Adrenal gland (tissue), 12 donors: ENCODE results near the gene BTN2A1. TPM values are rescaled to one million over a fixed set of nuclear protein-coding genes. Genes with fewer than 3 reads are reported as not detected.
"Not testable (repeated sequence)": the region's sequence is repeated elsewhere in the genome, so short reads cannot be mapped to it uniquely, and the experiment has no call there.

ENCODE experiments used
- DNase-seq, 7 donors: peaks; one replicate each; pipeline ENCODE4 v3.0.0-alpha.2; 2019 to 2020
- H3K27ac ChIP-seq, 5 donors: fragments of 200-600 bp; sonication (generic) in 4 of 5; 1 replicate in 3 of 5; 2 replicates in 2 of 5; pipeline versions ENCODE4 v1.5.1 to v1.8.0; 2016 to 2020; ENCODE audit warnings: mild to moderate bottlenecking in 1 of 5
- H3K27me3 ChIP-seq: fragments of 200-600 bp; 2 replicates; pipeline ENCODE4 v1.8.0; 2021
- H3K36me3 ChIP-seq, 2 donors: fragments of 200-600 bp; replicated peaks in 1 of 2; 1 replicate in 1 of 2; 2 replicates in 1 of 2; pipeline versions ENCODE4 v1.5.1 to v1.8.0; 2018 to 2022
- H3K4me1 ChIP-seq, 2 donors: fragments of 200-600 bp; replicated peaks in 1 of 2; 1 replicate in 1 of 2; 2 replicates in 1 of 2; pipeline versions ENCODE4 v1.5.1 to v1.8.0; 2018 to 2021
- H3K4me3 ChIP-seq, 4 donors: fragments of 200-600 bp; sonication (generic) in 3 of 4; one replicate each; pipeline ENCODE4 v1.5.1; 2016 to 2018
- H3K9me3 ChIP-seq, 3 donors: fragments of 200-600 bp; sonication (generic) in 1 of 3; replicated peaks in 1 of 3; 1 replicate in 2 of 3; 2 replicates in 1 of 3; pipeline versions ENCODE4 v1.5.1 to v1.8.0; 2016 to 2021
- CTCF ChIP-seq, 6 experiments: fragments of 450-650 bp in 4 of 6; fragments of 200-600 bp in 2 of 6; sonication (generic) in 1 of 6; IDR thresholded peaks; 1 replicate in 5 of 6; 2 replicates in 1 of 6; pipeline versions ENCODE4 v1.5.1 to v1.8.0; 2016 to 2021; ENCODE audit warnings: antibody characterized with exemption in 6 of 6, mild to moderate bottlenecking in 2 of 6, moderate library complexity in 1 of 6
- POLR2A ChIP-seq, 2 donors: fragments of 450-650 bp; IDR thresholded peaks; one replicate each; pipeline ENCODE4 v1.6.1; 2017; ENCODE audit warnings: antibody characterized with exemption in 2 of 2, mild to moderate bottlenecking in 2 of 2, moderate library complexity in 1 of 2
- WGBS, 4 donors: extraction: QIAGEN DNeasy Blood & Tissue Kit in 2 of 4; methylation state at CpG; one replicate each; pipeline versions ENCODE4 v1.1.5 to v1.1.7; 2013 to 2017; 5-methylcytosine and 5-hydroxymethylcytosine counted together
- intact Hi-C, 2 donors: fragments of 100-400 bp; cut with DNase I; formaldehyde crosslinking; loops; one replicate each; pipeline versions ENCODE4 v1.14.1 to v1.15.0; 2022 to 2023
- polyA plus RNA-seq, 3 donors: library from polyadenylated mRNA; stranded (reverse); fragments of 200-250 nt in 2 of 3; fragments of 350-450 nt in 1 of 3; fragmentation: Illumina TruSeq in 1 of 3; extraction: RNeasy Lipid Tissue Mini Kit (QIAGEN cat#74804) in 1 of 3; gene quantifications; one replicate each; pipeline ENCODE4 v1.2.3, GENCODE V29; 2013 to 2014
- total RNA-seq, 9 donors: library from RNA; depleted of rRNA in 4 of 9; stranded (reverse); fragments of >200 nt in 4 of 9; fragments of 120-200 nt in 1 of 9; fragmentation: NEBNext Ultra II Directional in 1 of 9; extraction: Animal tissue kit (Norgen Biotek cat#: 25700) in 1 of 9; gene quantifications; one replicate each; pipeline versions ENCODE4 v1.1.0 to v1.2.4, GENCODE V29; 2013 to 2023
- donor health status: healthy with polysubstance abuse.
- donor health status: Bipolar disorder and iron deficiency.
- donor health status: DM: yes; HTN: yes; CAD: no.
- donor health status: DM: no; HTN: no; CAD: no.
- donor health status: DM: no; HTN: no; CAD: no.
- donor health status: DM: yes; HTN: yes; CAD: no.

Gene BTN2A1
- total and polyA plus RNA-seq, 12 donors = 11.4 to 52.0 (median 22.5) TPM

DNA sequence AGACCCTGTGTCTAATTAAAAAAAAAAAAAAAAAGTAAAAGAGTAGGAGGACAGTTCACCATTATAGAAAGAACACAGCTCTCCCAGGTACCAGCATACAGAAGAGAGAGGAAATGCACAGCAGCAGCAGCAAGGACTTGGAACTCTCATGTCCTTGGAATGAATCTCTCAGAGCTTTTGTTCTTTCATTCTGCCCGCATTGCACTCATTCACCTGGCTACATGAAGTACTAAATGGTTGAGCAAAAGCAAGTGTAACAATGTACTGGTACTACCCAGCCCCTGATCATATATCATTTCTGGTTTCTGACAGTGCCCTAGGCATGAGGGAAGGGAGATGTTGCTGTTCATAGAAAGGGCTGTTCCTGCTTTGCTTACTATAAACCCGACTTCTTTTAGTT, 29.5 kb upstream of the BTN2A1 start:
- TF ChIP-seq CTCF (IDR thresholded peaks at IDR 0.05) (no peak), POLR2A (IDR thresholded peaks at IDR 0.05) (no peak)
- intact Hi-C loops = no loop called here
- 83 to 94% (median 91%) methylated on average over 2 of the region's 2 CpGs for WGBS, 4 donors
- peaks cover 0 to 8% of the 10 kb centered on the region in 2 donors for H3K4me1 ChIP-seq
- H3K27me3 ChIP-seq = no peaks in the 10 kb centered on the region
- H3K36me3 ChIP-seq = peaks cover 0 to 40% of the 10 kb centered on the region in 2 donors
- H3K9me3 ChIP-seq = no peaks in the 10 kb centered on the region
- H3K27ac ChIP-seq = no peak overlapping the region
- no peak overlapping the region for H3K4me3 ChIP-seq
- DNase-seq = no peak

DNA sequence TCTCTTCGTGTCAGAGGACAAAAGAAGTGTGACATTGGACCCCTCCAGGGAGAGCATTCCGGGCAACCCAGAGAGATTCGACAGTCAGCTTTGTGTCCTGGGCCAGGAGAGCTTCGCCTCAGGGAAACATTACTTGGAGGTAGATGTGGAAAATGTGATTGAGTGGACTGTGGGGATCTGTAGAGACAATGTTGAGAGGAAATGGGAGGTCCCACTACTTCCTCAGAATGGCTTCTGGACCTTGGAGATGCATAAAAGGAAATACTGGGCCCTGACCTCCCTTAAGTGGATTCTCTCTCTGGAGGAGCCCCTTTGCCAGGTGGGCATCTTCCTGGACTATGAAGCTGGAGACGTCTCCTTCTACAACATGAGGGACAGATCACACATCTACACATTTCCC, 27.0 kb upstream of the BTN2A1 start:
- no peak overlapping the region for H3K27ac ChIP-seq
- H3K36me3 ChIP-seq = peaks cover 0 to 33% of the 10 kb centered on the region in 2 donors

DNA sequence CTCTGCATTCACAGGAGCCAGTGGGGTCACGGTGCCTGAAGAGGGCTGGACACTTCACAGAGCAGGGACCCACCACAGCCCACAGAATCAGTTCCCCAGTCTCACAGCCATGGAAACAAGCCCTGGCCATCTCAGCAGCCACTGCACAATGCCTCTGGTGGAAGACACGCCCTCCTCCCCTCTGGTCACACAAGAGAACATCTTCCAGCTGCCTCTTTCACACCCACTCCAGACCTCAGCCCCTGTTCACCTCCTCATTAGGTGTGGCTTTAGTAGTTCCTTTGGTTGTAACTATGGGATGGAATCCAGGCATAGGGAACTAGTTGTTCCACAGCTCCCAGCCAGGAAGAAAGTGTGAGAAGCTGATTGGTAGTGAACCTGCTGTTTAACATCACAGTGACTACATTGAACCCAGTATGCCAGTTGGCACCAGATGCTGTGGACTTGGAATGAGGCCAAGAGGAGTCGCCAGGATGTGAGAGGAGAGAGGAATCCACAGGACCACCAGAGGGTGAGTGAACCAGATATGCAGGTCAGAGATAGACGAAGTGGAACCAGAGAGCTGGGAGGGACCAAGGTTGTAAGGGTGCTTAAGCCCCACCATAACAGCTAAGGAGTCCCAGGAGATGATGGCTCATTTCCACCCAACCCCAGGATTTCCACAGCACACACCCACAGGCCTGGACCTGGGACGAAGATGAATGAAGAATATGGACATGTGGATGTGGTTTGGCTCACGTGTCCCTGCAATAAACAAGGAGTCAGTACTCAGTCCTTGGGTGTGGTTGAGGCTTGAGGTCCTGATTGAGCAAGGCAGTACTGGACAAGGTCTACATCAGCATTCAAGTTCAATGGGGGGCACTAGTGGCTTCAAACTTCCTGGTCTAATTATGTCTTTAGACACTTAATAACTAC, 26.2 kb upstream of the BTN2A1 start:
- Histone ChIP-seq H3K4me1 (no peaks in the 10 kb centered on the region), H3K4me3 (no peak overlapping the region), H3K27ac (no peak overlapping the region), H3K36me3 (peaks cover 0 to 27% of the 10 kb centered on the region in 2 donors), H3K9me3 (no peaks in the 10 kb centered on the region), H3K27me3 (no peaks in the 10 kb centered on the region)
- no peak for DNase-seq
- TF ChIP-seq CTCF (IDR thresholded peaks at IDR 0.05) = no peak
- TF ChIP-seq POLR2A (IDR thresholded peaks at IDR 0.05) = no peak
- 90 to 95% (median 93%) methylated on average over 6 of the region's 6 CpGs for WGBS, 4 donors
- intact Hi-C loops = no loop called here

More for the DNA sequence above, 27.0 kb upstream of the BTN2A1 start:
- Histone ChIP-seq H3K9me3 (no peaks in the 10 kb centered on the region), H3K27me3 (no peaks in the 10 kb centered on the region), H3K4me3 (no peak overlapping the region), H3K4me1 (no peaks in the 10 kb centered on the region)
- DNase-seq = no peak
- WGBS, 4 donors = 72 to 99% (median 85%) methylated on average over 5 of the region's 5 CpGs
- intact Hi-C loops = no loop called here
- TF ChIP-seq CTCF (IDR thresholded peaks at IDR 0.05) (no peak), POLR2A (IDR thresholded peaks at IDR 0.05) (no peak)

DNA sequence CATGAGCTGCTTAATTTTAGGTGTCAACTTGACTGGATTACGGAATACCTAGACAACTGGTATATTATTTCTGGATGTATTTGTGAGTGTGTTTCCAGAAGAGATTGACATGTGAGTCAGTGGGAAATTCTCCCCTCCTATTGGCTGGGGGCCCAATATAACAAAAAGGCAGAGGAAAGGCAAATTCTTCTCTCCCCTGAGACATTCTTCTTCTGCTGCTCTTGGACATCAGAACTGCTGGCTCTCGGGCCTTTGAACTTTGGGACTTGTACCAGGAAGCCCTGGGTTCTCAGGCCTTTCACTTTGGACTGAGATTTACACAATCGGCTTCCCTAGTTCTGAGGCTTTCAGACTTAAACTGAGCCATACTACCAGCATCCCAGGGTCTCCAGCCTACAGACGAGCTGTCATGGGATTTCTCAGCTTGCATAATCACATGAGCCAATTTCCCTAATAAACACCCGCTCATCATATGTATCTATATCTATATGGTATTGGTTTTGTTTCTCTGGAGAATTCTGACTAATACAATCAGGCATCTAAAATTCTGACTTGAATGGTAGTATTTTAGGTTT, 25.0 kb upstream of the BTN2A1 start:
- WGBS, 4 donors = 80 to 91% (median 88%) methylated on average over 5 of the region's 5 CpGs
- TF ChIP-seq CTCF (IDR thresholded peaks at IDR 0.05) (no peak), POLR2A (IDR thresholded peaks at IDR 0.05) (no peak)
- no peaks in the 10 kb centered on the region for H3K9me3 ChIP-seq
- peaks cover 0 to 24% of the 10 kb centered on the region in 2 donors for H3K36me3 ChIP-seq
- intact Hi-C loops = no loop called here
- no peaks in the 10 kb centered on the region for H3K27me3 ChIP-seq
- no peaks in the 10 kb centered on the region for H3K4me1 ChIP-seq
- no peak overlapping the region for H3K4me3 ChIP-seq
- H3K27ac ChIP-seq = no peak overlapping the region
- no peak for DNase-seq

- DNase-seq, H3K27me3 ChIP-seq, H3K27ac ChIP-seq, intact Hi-C loops, H3K4me3 ChIP-seq, H3K9me3 ChIP-seq, H3K4me1 ChIP-seq: not testable (repeated sequence)
- 77 to 96% (median 91%) methylated on average over 8 of the region's 8 CpGs for WGBS, 4 donors
- H3K36me3 ChIP-seq = peaks cover 0 to 19% of the 10 kb centered on the region in 2 donors
Observed at GRCh38 chr6:26433680-26434079, 24.1 kb upstream of the BTN2A1 start.
